Forelimb muscle (tissue), 1 donor: ENCODE measurements around the gene OPCML. TPM values are rescaled to one million over a fixed set of nuclear protein-coding genes. Genes with fewer than 3 reads are reported as not detected.

Experiments
- DNase-seq: peaks from one replicate; pipeline ENCODE4 v3.0.0-alpha.2; 2013; ENCODE audit warnings: low read depth
- polyA plus RNA-seq: library from polyadenylated mRNA; unstranded; fragments of 120-200 nt; gene quantifications from one replicate; pipeline ENCODE4 v1.2.1, GENCODE V29; 2013; ENCODE audit not compliant: insufficient read length

Gene OPCML
- polyA plus RNA-seq, 1 donor: 1.4 TPM

- no peak for DNase-seq
Measured at GRCh38 chr11:133503236-133503635, 29.1 kb downstream of the OPCML start.

GRCh38 chr11:133501643-133502539 is 30.4 kb downstream of the OPCML start:
- no peak for DNase-seq

- no peak for DNase-seq
Measured at GRCh38 chr11:133500936-133501335, 31.4 kb downstream of the OPCML start.

GRCh38 chr11:133500435-133500834 is 31.9 kb downstream of the OPCML start:
- no peak for DNase-seq

- no peak for DNase-seq
Measured at GRCh38 chr11:133498969-133499368, 33.3 kb downstream of the OPCML start.

GRCh38 chr11:133497477-133498140 is 34.7 kb downstream of the OPCML start:
- no peak for DNase-seq

GRCh38 chr11:133492895-133493294 is 39.4 kb downstream of the OPCML start:
- no peak for DNase-seq

GRCh38 chr11:133491680-133492383 is 40.5 kb downstream of the OPCML start:
- DNase-seq: no peak

- no peak for DNase-seq
Measured at GRCh38 chr11:133480722-133481121, 51.6 kb downstream of the OPCML start.

- no peak for DNase-seq
Measured at GRCh38 chr11:133479209-133479608, 53.1 kb downstream of the OPCML start.

GRCh38 chr11:133477251-133477625 is 55.1 kb downstream of the OPCML start:
- no peak for DNase-seq

- no peak for DNase-seq
Measured at GRCh38 chr11:133476570-133477250, 55.6 kb downstream of the OPCML start.

- DNase-seq: no peak
Measured at GRCh38 chr11:133474461-133474860, 57.8 kb downstream of the OPCML start.

- no peak for DNase-seq
Measured at GRCh38 chr11:133467686-133468085, 64.6 kb downstream of the OPCML start.

GRCh38 chr11:133443206-133443747 is 89.0 kb downstream of the OPCML start:
- no peak for DNase-seq

- no peak for DNase-seq
Measured at GRCh38 chr11:133441964-133442660, 90.2 kb downstream of the OPCML start.

- DNase-seq: no peak
Measured at GRCh38 chr11:133425992-133426391, 106.3 kb downstream of the OPCML start.

GRCh38 chr11:133425245-133425644 is 107.1 kb downstream of the OPCML start:
- no peak for DNase-seq

- no peak for DNase-seq
Measured at GRCh38 chr11:133418218-133418617, 114.1 kb downstream of the OPCML start.

- no peak for DNase-seq
Measured at GRCh38 chr11:133414506-133414905, 117.8 kb downstream of the OPCML start.

GRCh38 chr11:133413703-133414102 is 118.6 kb downstream of the OPCML start:
- no peak for DNase-seq
